GM23338 (cell line): ENCODE data around the gene IQGAP2. TPM values are rescaled to one million over a fixed set of nuclear protein-coding genes. Genes with fewer than 3 reads are reported as not detected.
A peak's percentile ranks its signal among the peaks of the same experiment; 100 is the strongest.

Experiments used
- ATAC-seq: fragments of 200-7000 bp; cut with Tn5 transposase; 3 replicates; pipeline ENCODE4 v1.9.1; 2020
- DNase-seq: peaks from one replicate; pipeline ENCODE4 v3.0.0-alpha.2; 2015; ENCODE audit warnings: low spot score
- H2AFZ ChIP-seq: fragments of 200-600 bp; sonication (generic); 2 replicates; pipeline ENCODE4 v1.8.0; 2016; ENCODE audit warnings: antibody characterized with exemption, mild to moderate bottlenecking, moderate library complexity
- H3F3A ChIP-seq: fragments of 200-600 bp; sonication (generic); replicated peaks from 2 replicates; pipeline ENCODE4 v1.8.0; 2017; ENCODE audit warnings: antibody characterized with exemption, mixed run types, low read depth
- H3K27ac ChIP-seq: fragments of 200-600 bp; sonication (generic); 2 replicates; pipeline ENCODE4 v1.6.1; 2016; ENCODE audit warnings: low read depth
- H3K27me3 ChIP-seq: fragments of 200-600 bp; sonication (generic); 2 replicates; pipeline ENCODE4 v1.8.0; 2016; ENCODE audit warnings: mild to moderate bottlenecking, mixed run types, moderate library complexity; ENCODE audit not compliant: insufficient read depth
- H3K36me3 ChIP-seq: fragments of 200-600 bp; sonication (generic); 2 replicates; pipeline ENCODE4 v1.8.0; 2016; ENCODE audit warnings: mild to moderate bottlenecking; ENCODE audit not compliant: insufficient read depth
- H3K4me1 ChIP-seq: fragments of 200-600 bp; sonication (generic); 2 replicates; pipeline ENCODE4 v1.8.0; 2016; ENCODE audit warnings: mild to moderate bottlenecking, moderate library complexity; ENCODE audit not compliant: insufficient read depth
- H3K4me2 ChIP-seq: fragments of 200-600 bp; sonication (generic); 2 replicates; pipeline ENCODE4 v1.7.1; 2017; ENCODE audit warnings: mixed run types
- H3K4me3 ChIP-seq: fragments of 200-600 bp; sonication (generic); 2 replicates; pipeline ENCODE4 v1.6.1; 2016; ENCODE audit warnings: mixed run types
- H3K79me2 ChIP-seq: fragments of 200-600 bp; sonication (generic); replicated peaks from 2 replicates; pipeline ENCODE4 v1.8.0; 2017; ENCODE audit warnings: mild to moderate bottlenecking; ENCODE audit not compliant: insufficient read depth
- H3K9me2 ChIP-seq: fragments of 200-600 bp; sonication (generic); 2 replicates; pipeline ENCODE4 v1.8.0; 2017; ENCODE audit not compliant: insufficient read depth
- H4K20me1 ChIP-seq: fragments of 200-600 bp; sonication (generic); replicated peaks from 2 replicates; pipeline ENCODE4 v1.8.0; 2017; ENCODE audit warnings: mild to moderate bottlenecking; ENCODE audit not compliant: insufficient read depth
- H3K27ac Mint-ChIP-seq: 2 replicates; pipeline ENCODE4 v1.8.0; 2020; ENCODE audit warnings: inconsistent platforms, mild to moderate bottlenecking, moderate library complexity, mixed read lengths
- H3K27me3 Mint-ChIP-seq: 3 replicates; pipeline ENCODE4 v1.8.0; 2022; ENCODE audit warnings: low read depth, mild to moderate bottlenecking, moderate library complexity, mixed read lengths, inconsistent platforms; ENCODE audit not compliant: insufficient read depth, poor library complexity
- H3K36me3 Mint-ChIP-seq: 3 replicates; pipeline ENCODE4 v1.8.0; 2021; ENCODE audit warnings: low read depth, mild to moderate bottlenecking, inconsistent platforms, moderate library complexity, mixed read lengths
- H3K4me1 Mint-ChIP-seq: 3 replicates; pipeline ENCODE4 v1.8.0; 2020; ENCODE audit warnings: mild to moderate bottlenecking, inconsistent platforms, mixed read lengths
- H3K4me3 Mint-ChIP-seq: 3 replicates; pipeline ENCODE4 v1.8.0; 2021; ENCODE audit warnings: moderate library complexity, mild to moderate bottlenecking, inconsistent platforms, mixed read lengths
- H3K9me3 Mint-ChIP-seq: 3 replicates; pipeline ENCODE4 v1.8.0; 2020; ENCODE audit warnings: moderate library complexity, mild to moderate bottlenecking, inconsistent platforms, mixed read lengths
- CREB1 ChIP-seq: fragments of 250-450 bp; sonication (Bioruptor Pico); IDR thresholded peaks from 2 replicates; pipeline ENCODE4 v1.5.0; 2020; ENCODE audit warnings: low read depth, mild to moderate bottlenecking, moderate library complexity
- CTCF ChIP-seq, 2 experiments: fragments of 200-600 bp in 1 of 2; sonication (generic) in 1 of 2; conservative IDR thresholded peaks; 2 replicates each; pipeline versions ENCODE4 v1.5.1 to v1.6.1; 2016 to 2017; ENCODE audit warnings: antibody characterized with exemption in 2 of 2, low read depth in 2 of 2, mild to moderate bottlenecking in 2 of 2, moderate library complexity in 1 of 2
- EZH2 ChIP-seq: fragments of 200-600 bp; sonication (generic); IDR thresholded peaks from one replicate; pipeline ENCODE4 v1.8.0; 2017; ENCODE audit warnings: antibody characterized with exemption, mild to moderate bottlenecking, low read depth; ENCODE audit not compliant: unreplicated experiment
- JUNB ChIP-seq: IDR thresholded peaks from one replicate; pipeline ENCODE4 v1.6.1; 2016; ENCODE audit warnings: antibody characterized with exemption; ENCODE audit not compliant: unreplicated experiment
- NANOG ChIP-seq: IDR thresholded peaks from 2 replicates; pipeline ENCODE4 v1.6.1; 2016; ENCODE audit warnings: antibody characterized with exemption, borderline replicate concordance
- STAT1 ChIP-seq: IDR thresholded peaks from one replicate; pipeline ENCODE4 v1.6.1; 2016; ENCODE audit warnings: antibody characterized with exemption; ENCODE audit not compliant: unreplicated experiment
- ZNF114 ChIP-seq: fragments of 250-450 bp; sonication (Bioruptor Pico); IDR thresholded peaks from 2 replicates; pipeline ENCODE4 v1.5.0; 2020; ENCODE audit warnings: mild to moderate bottlenecking, moderate library complexity
- polyA plus RNA-seq: library from polyadenylated mRNA; unstranded; fragments of >200 nt; fragmentation: Nextera tagmentation; extraction: Ambion mirVana; gene quantifications from 2 replicates; pipeline ENCODE4 v1.2.1, GENCODE V29; 2016
- total RNA-seq: library from RNA; depleted of rRNA; stranded (reverse); fragments of >200 nt; shearing (Covaris generic); gene quantifications from 2 replicates; pipeline ENCODE4 v1.2.3, GENCODE V29; 2014
- TF ChIP-seq, protein P1 (sequence below): IDR thresholded peaks from one replicate; pipeline ENCODE4 v1.6.1; 2018; ENCODE audit warnings: antibody characterized with exemption; ENCODE audit not compliant: unreplicated experiment
- TF ChIP-seq, protein P2 (sequence below): fragments of 250-450 bp; sonication (Bioruptor Pico); IDR thresholded peaks from 2 replicates; pipeline ENCODE4 v1.5.0; 2020; ENCODE audit warnings: mild to moderate bottlenecking, moderate library complexity

IQGAP2 gene
- total and polyA plus RNA-seq, 2 experiments from 2014 or later, result 60.0 to 86.5 TPM

GRCh38 chr5:76389513-76390154, 13.5 kb upstream of the IQGAP2 start:
- Mint-ChIP-seq H3K27ac (no peak overlapping the region), H3K4me3 (no peak overlapping the region), H3K4me1 (peaks cover 25% of the 10 kb centered on the region), H3K36me3 (no peaks in the 10 kb centered on the region), H3K27me3 (no peaks in the 10 kb centered on the region), H3K9me3 (no peaks in the 10 kb centered on the region; the same call in 2 of the 3 replicates)
- Histone ChIP-seq H2AFZ (peak overlapping the region; percentile 94; the same call in 1 of the 2 replicates), H3K79me2 (no peaks in the 10 kb centered on the region), H3K4me1 (peaks cover 24% of the 10 kb centered on the region), H3K27ac (no peak overlapping the region), H3K36me3 (no peaks in the 10 kb centered on the region), H3K4me3 (no peak overlapping the region), H3F3A (no peaks in the 10 kb centered on the region), H3K4me2 (no peak overlapping the region), H3K27me3 (no peaks in the 10 kb centered on the region), H3K9me2 (no peaks in the 10 kb centered on the region), H4K20me1 (no peaks in the 10 kb centered on the region)
- DNase-seq, result no peak
- TF ChIP-seq CREB1 (CRISPR knock-in tag) (no peak), JUNB (no peak), NANOG (no peak), EZH2 (no peak), CTCF (conservative IDR thresholded peaks at IDR 0.05; ENCODE audit: low read depth in 2 of 2) (no peak), STAT1 (no peak), ZNF114 (CRISPR knock-in tag) (no peak)
- TF ChIP-seq, protein P1, sequence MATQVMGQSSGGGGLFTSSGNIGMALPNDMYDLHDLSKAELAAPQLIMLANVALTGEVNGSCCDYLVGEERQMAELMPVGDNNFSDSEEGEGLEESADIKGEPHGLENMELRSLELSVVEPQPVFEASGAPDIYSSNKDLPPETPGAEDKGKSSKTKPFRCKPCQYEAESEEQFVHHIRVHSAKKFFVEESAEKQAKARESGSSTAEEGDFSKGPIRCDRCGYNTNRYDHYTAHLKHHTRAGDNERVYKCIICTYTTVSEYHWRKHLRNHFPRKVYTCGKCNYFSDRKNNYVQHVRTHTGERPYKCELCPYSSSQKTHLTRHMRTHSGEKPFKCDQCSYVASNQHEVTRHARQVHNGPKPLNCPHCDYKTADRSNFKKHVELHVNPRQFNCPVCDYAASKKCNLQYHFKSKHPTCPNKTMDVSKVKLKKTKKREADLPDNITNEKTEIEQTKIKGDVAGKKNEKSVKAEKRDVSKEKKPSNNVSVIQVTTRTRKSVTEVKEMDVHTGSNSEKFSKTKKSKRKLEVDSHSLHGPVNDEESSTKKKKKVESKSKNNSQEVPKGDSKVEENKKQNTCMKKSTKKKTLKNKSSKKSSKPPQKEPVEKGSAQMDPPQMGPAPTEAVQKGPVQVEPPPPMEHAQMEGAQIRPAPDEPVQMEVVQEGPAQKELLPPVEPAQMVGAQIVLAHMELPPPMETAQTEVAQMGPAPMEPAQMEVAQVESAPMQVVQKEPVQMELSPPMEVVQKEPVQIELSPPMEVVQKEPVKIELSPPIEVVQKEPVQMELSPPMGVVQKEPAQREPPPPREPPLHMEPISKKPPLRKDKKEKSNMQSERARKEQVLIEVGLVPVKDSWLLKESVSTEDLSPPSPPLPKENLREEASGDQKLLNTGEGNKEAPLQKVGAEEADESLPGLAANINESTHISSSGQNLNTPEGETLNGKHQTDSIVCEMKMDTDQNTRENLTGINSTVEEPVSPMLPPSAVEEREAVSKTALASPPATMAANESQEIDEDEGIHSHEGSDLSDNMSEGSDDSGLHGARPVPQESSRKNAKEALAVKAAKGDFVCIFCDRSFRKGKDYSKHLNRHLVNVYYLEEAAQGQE, result no peak
- TF ChIP-seq, protein P2, sequence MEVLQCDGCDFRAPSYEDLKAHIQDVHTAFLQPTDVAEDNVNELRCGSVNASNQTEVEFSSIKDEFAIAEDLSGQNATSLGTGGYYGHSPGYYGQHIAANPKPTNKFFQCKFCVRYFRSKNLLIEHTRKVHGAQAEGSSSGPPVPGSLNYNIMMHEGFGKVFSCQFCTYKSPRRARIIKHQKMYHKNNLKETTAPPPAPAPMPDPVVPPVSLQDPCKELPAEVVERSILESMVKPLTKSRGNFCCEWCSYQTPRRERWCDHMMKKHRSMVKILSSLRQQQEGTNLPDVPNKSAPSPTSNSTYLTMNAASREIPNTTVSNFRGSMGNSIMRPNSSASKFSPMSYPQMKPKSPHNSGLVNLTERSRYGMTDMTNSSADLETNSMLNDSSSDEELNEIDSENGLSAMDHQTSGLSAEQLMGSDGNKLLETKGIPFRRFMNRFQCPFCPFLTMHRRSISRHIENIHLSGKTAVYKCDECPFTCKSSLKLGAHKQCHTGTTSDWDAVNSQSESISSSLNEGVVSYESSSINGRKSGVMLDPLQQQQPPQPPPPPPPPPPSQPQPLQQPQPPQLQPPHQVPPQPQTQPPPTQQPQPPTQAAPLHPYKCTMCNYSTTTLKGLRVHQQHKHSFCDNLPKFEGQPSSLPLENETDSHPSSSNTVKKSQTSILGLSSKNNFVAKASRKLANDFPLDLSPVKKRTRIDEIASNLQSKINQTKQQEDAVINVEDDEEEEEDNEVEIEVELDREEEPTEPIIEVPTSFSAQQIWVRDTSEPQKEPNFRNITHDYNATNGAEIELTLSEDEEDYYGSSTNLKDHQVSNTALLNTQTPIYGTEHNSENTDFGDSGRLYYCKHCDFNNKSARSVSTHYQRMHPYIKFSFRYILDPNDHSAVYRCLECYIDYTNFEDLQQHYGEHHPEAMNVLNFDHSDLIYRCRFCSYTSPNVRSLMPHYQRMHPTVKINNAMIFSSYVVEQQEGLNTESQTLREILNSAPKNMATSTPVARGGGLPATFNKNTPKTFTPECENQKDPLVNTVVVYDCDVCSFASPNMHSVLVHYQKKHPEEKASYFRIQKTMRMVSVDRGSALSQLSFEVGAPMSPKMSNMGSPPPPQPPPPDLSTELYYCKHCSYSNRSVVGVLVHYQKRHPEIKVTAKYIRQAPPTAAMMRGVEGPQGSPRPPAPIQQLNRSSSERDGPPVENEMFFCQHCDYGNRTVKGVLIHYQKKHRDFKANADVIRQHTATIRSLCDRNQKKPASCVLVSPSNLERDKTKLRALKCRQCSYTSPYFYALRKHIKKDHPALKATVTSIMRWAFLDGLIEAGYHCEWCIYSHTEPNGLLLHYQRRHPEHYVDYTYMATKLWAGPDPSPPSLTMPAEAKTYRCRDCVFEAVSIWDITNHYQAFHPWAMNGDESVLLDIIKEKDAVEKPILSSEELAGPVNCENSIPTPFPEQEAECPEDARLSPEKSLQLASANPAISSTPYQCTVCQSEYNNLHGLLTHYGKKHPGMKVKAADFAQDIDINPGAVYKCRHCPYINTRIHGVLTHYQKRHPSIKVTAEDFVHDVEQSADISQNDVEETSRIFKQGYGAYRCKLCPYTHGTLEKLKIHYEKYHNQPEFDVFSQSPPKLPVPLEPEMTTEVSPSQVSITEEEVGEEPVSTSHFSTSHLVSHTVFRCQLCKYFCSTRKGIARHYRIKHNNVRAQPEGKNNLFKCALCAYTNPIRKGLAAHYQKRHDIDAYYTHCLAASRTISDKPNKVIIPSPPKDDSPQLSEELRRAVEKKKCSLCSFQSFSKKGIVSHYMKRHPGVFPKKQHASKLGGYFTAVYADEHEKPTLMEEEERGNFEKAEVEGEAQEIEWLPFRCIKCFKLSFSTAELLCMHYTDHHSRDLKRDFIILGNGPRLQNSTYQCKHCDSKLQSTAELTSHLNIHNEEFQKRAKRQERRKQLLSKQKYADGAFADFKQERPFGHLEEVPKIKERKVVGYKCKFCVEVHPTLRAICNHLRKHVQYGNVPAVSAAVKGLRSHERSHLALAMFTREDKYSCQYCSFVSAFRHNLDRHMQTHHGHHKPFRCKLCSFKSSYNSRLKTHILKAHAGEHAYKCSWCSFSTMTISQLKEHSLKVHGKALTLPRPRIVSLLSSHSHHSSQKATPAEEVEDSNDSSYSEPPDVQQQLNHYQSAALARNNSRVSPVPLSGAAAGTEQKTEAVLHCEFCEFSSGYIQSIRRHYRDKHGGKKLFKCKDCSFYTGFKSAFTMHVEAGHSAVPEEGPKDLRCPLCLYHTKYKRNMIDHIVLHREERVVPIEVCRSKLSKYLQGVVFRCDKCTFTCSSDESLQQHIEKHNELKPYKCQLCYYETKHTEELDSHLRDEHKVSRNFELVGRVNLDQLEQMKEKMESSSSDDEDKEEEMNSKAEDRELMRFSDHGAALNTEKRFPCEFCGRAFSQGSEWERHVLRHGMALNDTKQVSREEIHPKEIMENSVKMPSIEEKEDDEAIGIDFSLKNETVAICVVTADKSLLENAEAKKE (CRISPR knock-in tag), result no peak
- no peak for ATAC-seq
